NCI-H187 (cell line): ENCODE data around the gene FRRS1.

Experiments
- DNase-seq, 2 experiments: peaks; one replicate each; lab custom pipeline; 2025; lab: John Stamatoyannopoulos, UW

Gene FRRS1

DNA sequence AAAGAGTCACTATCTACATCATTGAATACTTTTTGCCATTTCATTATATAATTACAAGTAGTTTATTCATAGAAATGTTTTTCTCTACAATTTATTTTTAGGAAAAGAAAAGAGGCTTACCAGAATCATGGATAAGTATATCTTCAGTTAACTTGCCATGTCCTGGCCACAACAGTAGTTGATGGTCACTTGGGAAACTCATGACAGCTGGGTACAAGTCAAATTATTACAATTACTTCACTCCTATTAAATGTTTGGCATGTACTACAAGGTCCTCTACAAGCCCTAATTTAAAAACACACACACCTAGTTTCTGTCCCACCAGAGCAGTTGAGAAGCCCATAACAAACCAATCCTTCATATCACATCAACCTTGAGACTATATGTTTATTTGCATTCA is 91.1 kb downstream of the FRRS1 start:
- no peak for DNase-seq

GRCh38 chr1:99674115-99675064 is 92.0 kb downstream of the FRRS1 start:
- DNase-seq: no peak

DNA sequence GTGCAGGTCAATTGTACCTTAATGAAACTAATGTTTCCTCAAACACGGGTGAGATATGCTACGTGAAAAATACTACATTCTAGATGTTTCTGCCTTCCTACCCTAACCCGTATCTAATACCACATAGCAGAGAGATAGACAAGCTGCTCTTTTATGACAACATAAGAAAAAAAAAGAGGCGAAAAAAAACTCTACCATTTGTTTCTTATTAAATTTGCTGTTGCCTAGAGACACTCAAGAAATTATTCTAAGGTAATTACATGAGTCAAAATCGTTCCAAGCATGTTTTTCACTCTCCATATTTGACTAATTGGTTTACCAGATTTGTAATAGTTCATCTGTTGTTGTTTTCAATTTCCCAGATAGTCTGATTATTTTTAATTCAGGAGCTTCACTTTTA is 93.1 kb downstream of the FRRS1 start:
- no peak for DNase-seq

- DNase-seq: no peak
These were observed 93.8 kb downstream of the FRRS1 start for GRCh38 chr1:99672530-99673213.

- DNase-seq: no peak
These were observed 94.4 kb downstream of the FRRS1 start for GRCh38 chr1:99672038-99672437.

DNA sequence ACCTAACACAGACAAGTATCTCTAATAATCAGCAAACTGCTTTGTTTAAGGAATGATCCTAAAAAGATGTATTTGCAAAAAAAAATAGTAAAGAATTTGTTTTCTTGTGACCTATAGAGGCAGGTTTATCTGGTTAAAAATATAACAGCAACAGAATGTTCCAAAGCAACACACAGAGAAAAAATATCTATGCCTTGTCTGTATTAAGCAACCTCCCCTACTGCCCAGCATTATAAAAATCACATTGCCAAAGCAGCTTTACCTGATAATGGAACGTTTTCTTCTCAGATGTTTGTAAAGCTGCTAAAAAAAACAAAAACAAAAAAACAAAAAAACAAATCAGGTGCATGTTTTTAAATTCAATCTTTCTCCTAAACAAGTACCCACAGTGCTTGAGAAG is 95.9 kb downstream of the FRRS1 start:
- DNase-seq: no peak

GRCh38 chr1:99669821-99670220 is 96.6 kb downstream of the FRRS1 start:
- DNase-seq: no peak

GRCh38 chr1:99669376-99669775 is 97.1 kb downstream of the FRRS1 start:
- no peak for DNase-seq

GRCh38 chr1:99665212-99665611 is 101.2 kb downstream of the FRRS1 start:
- no peak for DNase-seq

- no peak for DNase-seq
These were observed 102.9 kb downstream of the FRRS1 start for GRCh38 chr1:99663501-99663900.

- no peak for DNase-seq
These were observed 103.8 kb downstream of the FRRS1 start for GRCh38 chr1:99662539-99663080.

DNA sequence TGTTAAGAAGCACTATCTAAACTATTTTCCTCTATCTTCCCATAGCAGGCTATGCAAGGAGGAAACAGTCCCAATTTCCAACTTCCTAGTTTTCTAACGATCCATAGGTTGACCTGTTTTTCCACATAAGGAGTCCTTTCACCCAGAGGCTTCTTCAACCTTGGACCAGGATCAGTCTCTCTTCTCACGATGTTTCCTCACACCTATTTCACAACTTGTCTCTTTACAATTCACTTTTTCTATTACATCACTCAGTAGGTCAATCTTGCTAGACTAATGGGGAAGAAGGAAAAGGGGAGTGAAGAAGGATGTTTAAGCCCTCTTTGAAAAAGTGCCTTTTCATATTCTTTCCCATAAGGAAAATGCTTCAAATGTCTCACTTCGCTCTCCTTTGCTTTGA is 104.7 kb downstream of the FRRS1 start:
- DNase-seq: no peak

GRCh38 chr1:99660496-99660895 is 105.9 kb downstream of the FRRS1 start:
- no peak for DNase-seq

- no peak for DNase-seq
These were observed 106.7 kb downstream of the FRRS1 start for GRCh38 chr1:99659755-99660210.
